GM18951 (cell line): ENCODE measurements around the gene ANKRD40CL.

Experiments used
- POLR2A ChIP-seq: IDR thresholded peaks from 4 replicates; pipeline ENCODE4 v1.6.1; 2011; ENCODE audit warnings: mild to moderate bottlenecking; ENCODE audit not compliant: insufficient read length, insufficient read depth; ENCODE audit errors: extremely low read depth
- in situ Hi-C: fragments of 300-500 bp; cut with MboI; formaldehyde crosslinking; loops from one replicate; pipeline ENCODE4 v1.12.0; 2022; ENCODE audit warnings: low sequenced_read_pairs, mixed read lengths, inconsistent platforms; ENCODE audit not compliant: unreplicated experiment

Gene ANKRD40CL

GRCh38 chr17:50765454-50766221, 1.7 kb downstream of the ANKRD40CL start:
- in situ Hi-C loops = no loop called here
- TF ChIP-seq POLR2A = no peak

GRCh38 chr17:50764734-50765149, 2.6 kb downstream of the ANKRD40CL start:
- no peak for TF ChIP-seq POLR2A
- in situ Hi-C loops = no loop called here

- in situ Hi-C loops = no loop called here
Observed at GRCh38 chr17:50763716-50764475, 3.4 kb downstream of the ANKRD40CL start.

GRCh38 chr17:50762177-50762576, 5.1 kb downstream of the ANKRD40CL start:
- TF ChIP-seq POLR2A = no peak
- in situ Hi-C loops = no loop called here

More at GRCh38 chr17:50763716-50764475, 3.4 kb downstream of the ANKRD40CL start:
- no peak for TF ChIP-seq POLR2A

- TF ChIP-seq POLR2A = no peak
- in situ Hi-C loops = no loop called here
Observed at GRCh38 chr17:50758989-50759544, 8.3 kb downstream of the ANKRD40CL start.

- in situ Hi-C loops = no loop called here
Observed at GRCh38 chr17:50758524-50758923, 8.8 kb downstream of the ANKRD40CL start.

GRCh38 chr17:50754521-50754920, 12.8 kb downstream of the ANKRD40CL start:
- no peak for TF ChIP-seq POLR2A
- in situ Hi-C loops = no loop called here

More at GRCh38 chr17:50758524-50758923, 8.8 kb downstream of the ANKRD40CL start:
- TF ChIP-seq POLR2A = no peak

DNA sequence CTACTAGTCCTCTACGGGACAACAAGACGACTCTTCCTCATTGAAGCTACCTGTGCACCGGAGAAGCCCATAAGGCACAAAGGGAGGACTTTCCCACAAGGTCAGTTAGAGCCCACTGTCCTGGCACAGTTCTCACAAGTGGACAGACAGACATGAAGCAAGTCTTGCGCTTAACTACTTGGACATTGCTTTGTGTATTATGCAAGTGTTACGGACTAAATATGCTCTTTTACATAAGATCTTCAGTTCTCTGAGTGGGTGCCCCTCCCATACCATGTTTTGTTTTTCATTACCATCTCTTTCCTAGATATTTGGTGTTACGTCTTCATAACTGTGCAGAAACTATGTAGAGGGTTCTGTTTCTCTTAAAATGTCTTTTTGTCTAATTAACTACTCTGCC, 18.1 kb downstream of the ANKRD40CL start:
- in situ Hi-C loops = no loop called here
- TF ChIP-seq POLR2A = no peak

- in situ Hi-C loops = no loop called here
- TF ChIP-seq POLR2A = no peak
Observed at GRCh38 chr17:50745631-50746030, 21.7 kb downstream of the ANKRD40CL start.

DNA sequence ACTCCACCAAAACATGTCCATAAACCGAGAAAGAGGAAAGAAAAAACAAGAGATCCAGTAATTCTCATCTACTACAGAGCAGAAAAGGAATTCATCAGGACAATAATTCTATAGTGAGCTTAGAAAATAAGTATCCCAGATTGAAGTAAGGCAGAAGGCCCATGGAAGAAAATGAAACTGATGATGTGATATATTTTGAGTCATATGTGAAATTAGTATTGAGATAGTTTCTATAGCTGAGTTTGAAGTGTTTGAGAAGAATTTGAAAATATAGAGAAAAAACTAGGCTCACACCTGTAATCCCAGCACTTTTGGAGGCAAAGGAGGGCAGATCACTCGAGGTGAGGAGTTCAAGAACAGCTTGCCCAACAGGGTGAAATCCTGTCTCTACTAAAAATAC, 28.2 kb downstream of the ANKRD40CL start:
- in situ Hi-C loops = no loop called here
- TF ChIP-seq POLR2A = no peak

DNA sequence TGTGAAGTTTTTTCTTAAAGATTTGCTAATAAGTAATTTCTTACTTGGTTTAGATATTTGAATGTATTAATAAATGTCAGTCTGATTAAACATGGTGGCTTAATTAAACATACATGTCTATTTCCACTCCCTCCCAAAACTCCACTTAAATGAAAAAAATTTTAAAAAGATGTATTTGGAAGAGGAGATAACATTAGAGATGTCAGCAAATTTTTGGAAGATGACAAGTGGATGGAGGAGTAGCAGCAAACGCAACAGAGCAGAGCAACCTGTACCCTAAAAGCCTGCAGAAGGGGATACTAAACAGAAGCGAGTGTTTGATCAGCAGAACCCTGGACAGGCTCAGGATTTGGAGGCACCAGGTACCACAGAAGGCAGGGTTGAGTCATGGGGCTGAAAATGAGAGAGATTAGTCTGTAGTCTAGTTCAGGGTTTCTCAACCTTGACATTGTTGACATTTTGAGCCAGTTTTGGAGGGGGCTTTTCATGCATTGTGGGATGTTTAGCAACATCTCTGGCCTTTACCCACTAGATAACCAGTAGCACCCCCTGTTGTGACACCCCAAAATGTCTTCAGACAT, 30.1 kb downstream of the ANKRD40CL start:
- no peak for TF ChIP-seq POLR2A
- in situ Hi-C loops = no loop called here

DNA sequence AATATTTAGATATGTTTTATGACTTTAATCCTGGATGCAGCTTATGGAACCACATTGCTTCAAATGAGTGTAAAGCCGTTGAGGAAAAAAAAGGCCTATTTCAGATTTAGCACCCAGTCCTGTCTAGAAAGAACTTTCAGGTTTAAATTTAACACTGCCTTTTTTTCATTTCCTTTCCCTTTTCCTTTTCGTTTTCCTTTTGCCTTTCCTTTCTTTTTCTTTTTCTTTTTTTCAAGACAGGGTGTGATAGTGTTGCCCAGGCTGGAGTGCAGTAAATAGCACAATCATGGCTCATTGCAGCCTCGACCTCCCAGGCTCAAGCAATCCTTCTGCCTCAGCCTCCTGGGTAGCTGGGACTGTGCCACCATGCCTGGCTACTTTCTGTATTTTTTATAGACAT, 32.0 kb downstream of the ANKRD40CL start:
- in situ Hi-C loops = no loop called here
- no peak for TF ChIP-seq POLR2A

DNA sequence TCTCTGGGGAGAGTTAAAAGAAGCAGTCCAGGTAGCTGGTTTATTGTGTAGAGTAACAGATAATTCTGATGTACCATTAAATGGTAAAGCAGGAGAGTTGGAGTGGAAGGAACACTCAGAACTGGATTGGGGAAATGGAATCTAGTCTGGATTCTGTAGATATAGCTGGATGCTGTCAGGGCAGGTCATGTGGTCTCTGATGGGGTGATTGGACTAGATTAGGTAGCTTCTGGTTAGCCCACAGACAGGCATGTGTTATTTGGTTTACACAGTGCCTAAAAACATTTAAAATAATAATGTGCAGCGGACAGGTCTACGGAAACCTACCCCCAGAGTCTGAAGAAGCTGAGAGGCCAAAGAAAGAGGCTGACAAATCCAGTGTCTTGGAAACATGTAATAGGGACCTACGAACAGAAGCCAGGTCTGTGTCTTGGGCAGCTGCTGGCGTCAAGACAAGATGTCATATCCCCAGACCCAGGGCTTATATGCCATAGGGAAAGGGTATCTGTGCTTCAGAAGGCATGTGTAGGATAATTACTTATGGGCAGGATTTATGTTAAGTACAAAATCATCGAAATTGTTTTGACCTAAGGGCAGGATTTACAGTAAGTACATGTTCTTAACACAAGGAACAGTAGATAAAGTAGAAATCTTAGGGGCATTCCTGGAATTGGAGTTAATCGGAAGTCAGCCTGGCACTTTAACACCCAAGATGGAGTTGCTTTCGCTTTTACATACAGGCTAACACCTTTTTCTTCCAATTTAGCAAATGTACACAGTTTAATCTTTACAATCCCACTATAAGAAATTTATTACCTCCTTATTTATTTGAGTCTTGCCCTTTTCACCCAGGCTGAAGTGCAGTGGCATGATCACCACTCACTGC, 35.5 kb downstream of the ANKRD40CL start:
- TF ChIP-seq POLR2A = no peak
- in situ Hi-C loops = no loop called here
